Upper lobe of left lung (tissue), 6 donors: ENCODE results near the gene A1BG. TPM values are rescaled to one million over a fixed set of nuclear protein-coding genes. Genes with fewer than 3 reads are reported as not detected.

Experiments
- ATAC-seq, 2 donors: fragments of 200-7000 bp; cut with Tn5 transposase; one replicate each; pipeline ENCODE4 v1.9.1; 2022; ENCODE audit warnings: mild to moderate bottlenecking in 2 of 2, moderate library complexity in 2 of 2; ENCODE audit not compliant: low FRiP score in 2 of 2
- DNase-seq, 2 donors: peaks; one replicate each; pipeline ENCODE4 v3.0.0-alpha.2; 2019 to 2020
- H3K27ac ChIP-seq, 4 donors: fragments of 200-600 bp; sonication (generic); one replicate each; pipeline ENCODE4 v1.5.1; 2016 to 2019
- H3K27me3 ChIP-seq, 4 donors: fragments of 200-600 bp; sonication (generic); one replicate each; pipeline ENCODE4 v1.5.1; 2017 to 2019
- H3K36me3 ChIP-seq, 4 donors: fragments of 200-600 bp; sonication (generic); one replicate each; pipeline ENCODE4 v1.5.1; 2016 to 2019
- H3K4me1 ChIP-seq, 4 donors: fragments of 200-600 bp; sonication (generic); one replicate each; pipeline ENCODE4 v1.5.1; 2018 to 2019
- H3K4me3 ChIP-seq, 4 donors: fragments of 200-600 bp; sonication (generic); one replicate each; pipeline ENCODE4 v1.5.1; 2017 to 2019; ENCODE audit warnings: mild to moderate bottlenecking in 2 of 4, moderate library complexity in 1 of 4
- H3K9me3 ChIP-seq, 4 donors: fragments of 200-600 bp; sonication (generic); one replicate each; pipeline ENCODE4 v1.5.1; 2018 to 2019
- CTCF ChIP-seq, 6 experiments: fragments of 450-650 bp in 4 of 6; fragments of 200-600 bp in 2 of 6; sonication (generic) in 2 of 6; IDR thresholded peaks; one replicate each; pipeline ENCODE4 v1.5.1; 2016 to 2019; ENCODE audit warnings: antibody characterized with exemption in 6 of 6
- EP300 ChIP-seq, 4 donors: sonication (generic); formaldehyde crosslinking; IDR thresholded peaks; one replicate each; pipeline ENCODE4 v1.5.1; 2017; ENCODE audit warnings: antibody characterized with exemption in 4 of 4, control low read depth in 2 of 4
- POLR2A ChIP-seq, 4 donors: fragments of 450-650 bp; IDR thresholded peaks; one replicate each; pipeline ENCODE4 v1.5.1; 2016 to 2017; ENCODE audit warnings: antibody characterized with exemption in 4 of 4, mild to moderate bottlenecking in 2 of 4
- POLR2AphosphoS5 ChIP-seq, 2 donors: sonication (generic); formaldehyde crosslinking; IDR thresholded peaks; one replicate each; pipeline ENCODE4 v1.5.1; 2017; ENCODE audit warnings: antibody characterized with exemption in 2 of 2
- WGBS, 2 donors: methylation state at CpG; one replicate each; pipeline ENCODE4 v1.1.5; 2017 to 2018; 5-methylcytosine and 5-hydroxymethylcytosine counted together
- total RNA-seq, 6 donors: library from RNA; depleted of rRNA in 4 of 6; stranded (reverse); fragments of >200 nt in 4 of 6; gene quantifications; one replicate each; pipeline versions ENCODE4 v1.1.0 to v1.2.1, GENCODE V29; 2016 to 2021
- donor health status: DM: no; HTN: no; CAD: no; lungs with moderate emphysema.
- donor health status: DM: no; HTN: yes; CAD: no; lungs with severe emphysema.

The A1BG gene
- total RNA-seq, 6 donors from 2014 or later: 8.4 to 26.6 (median 16.4) TPM

GRCh38 chr19:58387338-58388174 lies 34.3 kb upstream of the A1BG start:
- no peak for TF ChIP-seq EP300 (IDR thresholded peaks at IDR 0.05)
- TF ChIP-seq POLR2AphosphoS5 (IDR thresholded peaks at IDR 0.05): no peak
- no peak for TF ChIP-seq CTCF (IDR thresholded peaks at IDR 0.05)
- TF ChIP-seq POLR2A (IDR thresholded peaks at IDR 0.05): no peak
- H3K36me3 ChIP-seq: peaks cover 4 to 40% (median 21%) of the 10 kb centered on the region in 4 donors
- peak overlapping the region; percentile 90 to 98 (median 94) for H3K27ac ChIP-seq
- DNase-seq (no peak), ATAC-seq (no peak)
- H3K4me1 ChIP-seq: peaks cover 21 to 41% (median 28%) of the 10 kb centered on the region in 4 donors
- no peaks in the 10 kb centered on the region for H3K9me3 ChIP-seq
- peak overlapping the region; percentile 54 to 93 (median 80) for H3K4me3 ChIP-seq
- no peaks in the 10 kb centered on the region for H3K27me3 ChIP-seq
- WGBS, 2 donors: 7% methylated on average over 39 of the region's 39 CpGs

GRCh38 chr19:58386576-58387337 lies 33.5 kb upstream of the A1BG start, which contains the start of gene RPS5:
RPS5 (plus strand) TSS chr19:58387269; CDS start chr19:58388138, 869 bp downstream.
- ATAC-seq (peak; percentile 96 to 97), DNase-seq (peak; percentile 95 to 96)
- peak within 1 kb of the TSS; percentile 90 to 98 (median 94) for H3K27ac ChIP-seq
- peak within 1 kb of the TSS; percentile 56 to 93 (median 80) for H3K4me3 ChIP-seq
- peaks cover 4 to 33% (median 16%) of the 10 kb centered on the region in 4 donors for H3K36me3 ChIP-seq
- WGBS, 2 donors: 0% methylated on average over 26 to 46 of the region's 64 CpGs
- peaks cover 25 to 49% (median 33%) of the 10 kb centered on the region in 4 donors for H3K4me1 ChIP-seq
- H3K9me3 ChIP-seq: no peaks in the 10 kb centered on the region
- no peaks in the 10 kb centered on the region for H3K27me3 ChIP-seq
- TF ChIP-seq POLR2A (IDR thresholded peaks at IDR 0.05) (peak in 3 of 4 donors; percentile 59 to 84 (median 72)), POLR2AphosphoS5 (IDR thresholded peaks at IDR 0.05) (peak; percentile 80 to 83), EP300 (IDR thresholded peaks at IDR 0.05) (peak in 1 of 4 donors; percentile 20), CTCF (IDR thresholded peaks at IDR 0.05) (no peak)

- Histone ChIP-seq H3K27me3 (no peaks in the 10 kb centered on the region), H3K9me3 (no peaks in the 10 kb centered on the region), H3K36me3 (peaks cover 4 to 26% (median 12%) of the 10 kb centered on the region in 4 donors), H3K4me1 (peaks cover 29 to 54% (median 37%) of the 10 kb centered on the region in 4 donors), H3K4me3 (peak overlapping the region; percentile 56 to 93 (median 80)), H3K27ac (peak overlapping the region; percentile 90 to 98 (median 94))
- DNase-seq: no peak
- TF ChIP-seq POLR2AphosphoS5 (IDR thresholded peaks at IDR 0.05) (no peak), EP300 (IDR thresholded peaks at IDR 0.05) (no peak), POLR2A (IDR thresholded peaks at IDR 0.05) (no peak), CTCF (IDR thresholded peaks at IDR 0.05) (no peak)
- WGBS, 2 donors: 12 to 15% methylated on average over 17 to 24 of the region's 36 CpGs
- ATAC-seq: peak in 1 of 2 donors; percentile 34
Observed at GRCh38 chr19:58385891-58386575, 32.7 kb upstream of the A1BG start.

GRCh38 chr19:58385313-58385890 lies 32.1 kb upstream of the A1BG start:
- 90% methylated on average over 9 of the region's 9 CpGs; no CpG with 5 or more reads in 1 of the 2 donors for WGBS, 2 donors
- Histone ChIP-seq H3K27me3 (no peaks in the 10 kb centered on the region), H3K9me3 (no peaks in the 10 kb centered on the region), H3K27ac (peak overlapping the region; percentile 90 to 98 (median 94)), H3K4me3 (peak overlapping the region in 3 of 4 donors; percentile 74 to 93 (median 85)), H3K36me3 (peaks cover 4 to 20% (median 9%) of the 10 kb centered on the region in 4 donors), H3K4me1 (peaks cover 30 to 50% (median 37%) of the 10 kb centered on the region in 4 donors)
- no peak for ATAC-seq
- TF ChIP-seq EP300 (IDR thresholded peaks at IDR 0.05) (no peak), CTCF (IDR thresholded peaks at IDR 0.05) (no peak), POLR2AphosphoS5 (IDR thresholded peaks at IDR 0.05) (no peak), POLR2A (IDR thresholded peaks at IDR 0.05) (no peak)
- DNase-seq: no peak
